HUES48 (cell line): ENCODE results near the gene C8B.

Experiments
- H3K27ac ChIP-seq: one replicate; pipeline ENCODE4 v1.7.0; 2013; ENCODE audit warnings: low read depth, low read length, inconsistent platforms
- H3K27me3 ChIP-seq: 2 replicates; pipeline ENCODE4 v1.6.1; 2013; ENCODE audit warnings: mild to moderate bottlenecking, low read length; ENCODE audit not compliant: control insufficient read depth, insufficient read depth
- H3K36me3 ChIP-seq: 2 replicates; pipeline ENCODE4 v1.6.1; 2013; ENCODE audit warnings: low read length; ENCODE audit not compliant: control insufficient read depth, insufficient read depth
- H3K4me1 ChIP-seq: 2 replicates; pipeline ENCODE4 v1.6.1; 2013; ENCODE audit warnings: mild to moderate bottlenecking, low read length; ENCODE audit not compliant: control insufficient read depth, insufficient read depth
- H3K4me3 ChIP-seq: 2 replicates; pipeline ENCODE4 v1.5.1; 2013; ENCODE audit warnings: mild to moderate bottlenecking, low read depth, low read length
- H3K9ac ChIP-seq: 2 replicates; pipeline ENCODE4 v1.6.1; 2013; ENCODE audit warnings: mild to moderate bottlenecking, low read depth, low read length, moderate library complexity
- H3K9me3 ChIP-seq: 2 replicates; pipeline ENCODE4 v1.6.1; 2013; ENCODE audit warnings: low read length; ENCODE audit not compliant: control insufficient read depth, insufficient read depth

C8B gene

GRCh38 chr1:56992318-56993125 lies 26.7 kb upstream of the C8B start:
- Histone ChIP-seq H3K36me3 (no peaks in the 10 kb centered on the region), H3K4me1 (peaks cover 12% of the 10 kb centered on the region; the same call in 1 of the 2 replicates), H3K4me3 (no peak overlapping the region), H3K9me3 (no peaks in the 10 kb centered on the region), H3K27ac (no peak overlapping the region), H3K9ac (no peak overlapping the region), H3K27me3 (no peaks in the 10 kb centered on the region)

GRCh38 chr1:56991576-56991975 lies 25.8 kb upstream of the C8B start:
- H3K9ac ChIP-seq: no peak overlapping the region
- no peaks in the 10 kb centered on the region for H3K9me3 ChIP-seq
- H3K4me3 ChIP-seq: no peak overlapping the region
- H3K27ac ChIP-seq: no peak overlapping the region
- peaks cover 12% of the 10 kb centered on the region; the same call in 1 of the 2 replicates for H3K4me1 ChIP-seq
- H3K27me3 ChIP-seq: no peaks in the 10 kb centered on the region
- no peaks in the 10 kb centered on the region for H3K36me3 ChIP-seq

- no peaks in the 10 kb centered on the region for H3K4me1 ChIP-seq
- H3K9ac ChIP-seq: no peak overlapping the region
- H3K4me3 ChIP-seq: no peak overlapping the region
- H3K27ac ChIP-seq: no peak overlapping the region
- H3K27me3 ChIP-seq: no peaks in the 10 kb centered on the region
- H3K36me3 ChIP-seq: no peaks in the 10 kb centered on the region
- H3K9me3 ChIP-seq: no peaks in the 10 kb centered on the region
These were observed 20.6 kb upstream of the C8B start for GRCh38 chr1:56986397-56986796.

- Histone ChIP-seq H3K4me1 (no peaks in the 10 kb centered on the region), H3K27me3 (no peaks in the 10 kb centered on the region), H3K36me3 (no peaks in the 10 kb centered on the region), H3K27ac (no peak overlapping the region), H3K4me3 (no peak overlapping the region), H3K9me3 (no peaks in the 10 kb centered on the region), H3K9ac (no peak overlapping the region)
These were observed 20.0 kb upstream of the C8B start for GRCh38 chr1:56985857-56986256.

- no peaks in the 10 kb centered on the region for H3K4me1 ChIP-seq
- no peaks in the 10 kb centered on the region for H3K36me3 ChIP-seq
- no peak overlapping the region for H3K27ac ChIP-seq
- H3K4me3 ChIP-seq: no peak overlapping the region
- no peaks in the 10 kb centered on the region for H3K9me3 ChIP-seq
- no peaks in the 10 kb centered on the region for H3K27me3 ChIP-seq
- no peak overlapping the region for H3K9ac ChIP-seq
These were observed 17.7 kb upstream of the C8B start for GRCh38 chr1:56983484-56983883.

- no peaks in the 10 kb centered on the region for H3K4me1 ChIP-seq
- no peak overlapping the region for H3K27ac ChIP-seq
- no peak overlapping the region for H3K4me3 ChIP-seq
- H3K9ac ChIP-seq: no peak overlapping the region
- H3K9me3 ChIP-seq: no peaks in the 10 kb centered on the region
- H3K36me3 ChIP-seq: no peaks in the 10 kb centered on the region
- H3K27me3 ChIP-seq: no peaks in the 10 kb centered on the region
These were observed 14.4 kb upstream of the C8B start for GRCh38 chr1:56979986-56980755.

GRCh38 chr1:56978819-56979218 lies 13.0 kb upstream of the C8B start:
- no peaks in the 10 kb centered on the region for H3K9me3 ChIP-seq
- no peaks in the 10 kb centered on the region for H3K27me3 ChIP-seq
- no peak overlapping the region for H3K27ac ChIP-seq
- no peaks in the 10 kb centered on the region for H3K4me1 ChIP-seq
- no peaks in the 10 kb centered on the region for H3K36me3 ChIP-seq
- no peak overlapping the region for H3K4me3 ChIP-seq
- H3K9ac ChIP-seq: no peak overlapping the region

GRCh38 chr1:56977910-56978309 lies 12.1 kb upstream of the C8B start:
- Histone ChIP-seq H3K9ac (no peak overlapping the region), H3K27me3 (no peaks in the 10 kb centered on the region), H3K27ac (no peak overlapping the region), H3K9me3 (no peaks in the 10 kb centered on the region), H3K36me3 (no peaks in the 10 kb centered on the region), H3K4me1 (no peaks in the 10 kb centered on the region), H3K4me3 (no peak overlapping the region)

GRCh38 chr1:56975446-56975845 lies 9.6 kb upstream of the C8B start:
- Histone ChIP-seq H3K4me1 (no peaks in the 10 kb centered on the region), H3K27me3 (no peaks in the 10 kb centered on the region), H3K4me3 (no peak overlapping the region), H3K9me3 (no peaks in the 10 kb centered on the region), H3K36me3 (no peaks in the 10 kb centered on the region), H3K9ac (no peak overlapping the region), H3K27ac (no peak overlapping the region)

GRCh38 chr1:56973923-56974742 lies 8.3 kb upstream of the C8B start:
- no peaks in the 10 kb centered on the region for H3K4me1 ChIP-seq
- H3K4me3 ChIP-seq: no peak overlapping the region
- H3K9me3 ChIP-seq: no peaks in the 10 kb centered on the region
- H3K9ac ChIP-seq: no peak overlapping the region
- no peaks in the 10 kb centered on the region for H3K36me3 ChIP-seq
- H3K27ac ChIP-seq: no peak overlapping the region
- no peaks in the 10 kb centered on the region for H3K27me3 ChIP-seq
